K562 (cell line): ENCODE data around the gene N4BP2. TPM values are rescaled to one million over a fixed set of nuclear protein-coding genes. Genes with fewer than 3 reads are reported as not detected.

Experiments used
- ATF7 ChIP-seq: fragments of 450-650 bp; IDR thresholded peaks from 2 replicates; pipeline ENCODE4 v1.7.1; 2014; ENCODE audit warnings: mild to moderate bottlenecking, moderate library complexity
- BRD4 ChIP-seq: fragments of 200-600 bp; sonication (generic); IDR thresholded peaks from 2 replicates; pipeline ENCODE4 v1.6.1; 2017; ENCODE audit warnings: inconsistent platforms
- CC2D1A ChIP-seq: fragments of 450-650 bp; IDR thresholded peaks from 2 replicates; pipeline ENCODE4 v1.6.1; 2017; ENCODE audit warnings: mild to moderate bottlenecking
- DACH1 ChIP-seq: fragments of 450-650 bp; IDR thresholded peaks from 2 replicates; pipeline ENCODE4 v1.6.1; 2018; ENCODE audit not compliant: partially characterized antibody
- FOXK1 ChIP-seq: sonication (generic); formaldehyde crosslinking; IDR thresholded peaks from 2 replicates; pipeline ENCODE4 v1.8.0; 2022; ENCODE audit warnings: missing genetic modification reagents, mild to moderate bottlenecking, borderline replicate concordance
- FOXP4 ChIP-seq: sonication (generic); formaldehyde crosslinking; IDR thresholded peaks from 2 replicates; pipeline ENCODE4 v1.8.0; 2022; ENCODE audit warnings: mild to moderate bottlenecking, missing genetic modification reagents, borderline replicate concordance
- GATA2 ChIP-seq: sonication (generic); formaldehyde crosslinking; IDR thresholded peaks from 2 replicates; pipeline ENCODE4 v1.4.0; 2020; ENCODE audit warnings: mild to moderate bottlenecking, missing genetic modification reagents
- HNRNPK ChIP-seq: fragments of 200-400 bp; formaldehyde crosslinking; IDR thresholded peaks from one replicate; pipeline ENCODE4 v1.6.1; 2018; ENCODE audit warnings: mild to moderate bottlenecking, low read depth, low read length; ENCODE audit not compliant: poor library complexity, severe bottlenecking
- JUN ChIP-seq, 2 experiments: sonication (generic) in 1 of 2; formaldehyde crosslinking in 1 of 2; IDR thresholded peaks; 2 replicates each; pipeline versions ENCODE4 v1.6.1 to v1.8.0; 2012 to 2022; ENCODE audit warnings: borderline replicate concordance in 2 of 2, mild to moderate bottlenecking in 2 of 2, improper control_type of control experiment in 1 of 2, low read depth in 1 of 2, low read length in 1 of 2, missing genetic modification reagents in 1 of 2
- KDM1A ChIP-seq, 2 experiments: fragments of 450-650 bp; IDR thresholded peaks; 2 replicates each; pipeline ENCODE4 v1.6.1; 2016; ENCODE audit warnings: mild to moderate bottlenecking in 2 of 2
- LEF1 ChIP-seq: fragments of 450-650 bp; IDR thresholded peaks from 2 replicates; pipeline ENCODE4 v1.6.1; 2016; ENCODE audit warnings: mild to moderate bottlenecking
- MBD2 ChIP-seq: sonication (generic); IDR thresholded peaks from 2 replicates; pipeline ENCODE4 v1.6.1; 2016; ENCODE audit warnings: low read depth, borderline replicate concordance
- MTA3 ChIP-seq: fragments of 450-650 bp; formaldehyde crosslinking; IDR thresholded peaks from 2 replicates; pipeline ENCODE4 v1.6.1; 2017; ENCODE audit warnings: mild to moderate bottlenecking, borderline replicate concordance
- MYNN ChIP-seq, 2 experiments: sonication (generic); formaldehyde crosslinking in 1 of 2; IDR thresholded peaks; 2 replicates each; pipeline versions ENCODE4 v1.5.0 to v1.6.1; 2016 to 2020; ENCODE audit warnings: antibody characterized with exemption in 1 of 2, missing genetic modification reagents in 1 of 2
- NFE2 ChIP-seq: IDR thresholded peaks from 2 replicates; pipeline ENCODE4 v1.6.1; 2014; ENCODE audit warnings: antibody characterized with exemption, low read depth
- NFRKB ChIP-seq: fragments of 450-650 bp; IDR thresholded peaks from 2 replicates; pipeline ENCODE4 v1.6.1; 2016; ENCODE audit warnings: low read depth
- NR1H2 ChIP-seq: sonication (generic); formaldehyde crosslinking; IDR thresholded peaks from 2 replicates; pipeline ENCODE4 v1.4.0; 2020; ENCODE audit warnings: mild to moderate bottlenecking, missing genetic modification reagents
- NR2C2 ChIP-seq, 2 experiments: fragments of 200-800 bp in 1 of 2; sonication (Bioruptor generic) in 1 of 2; sonication (generic) in 1 of 2; formaldehyde crosslinking in 1 of 2; IDR thresholded peaks; 2 replicates each; pipeline versions ENCODE4 v1.6.1 to v1.8.0; 2016 to 2022; ENCODE audit warnings: mild to moderate bottlenecking in 1 of 2, missing compliant biosample characterization in 1 of 2, missing genetic modification characterization in 1 of 2, missing genetic modification reagents in 1 of 2
- NR3C1 ChIP-seq: sonication (generic); formaldehyde crosslinking; IDR thresholded peaks from 2 replicates; pipeline ENCODE4 v1.8.1; 2022; ENCODE audit warnings: missing genetic modification reagents
- SFPQ ChIP-seq: fragments of 200-400 bp; formaldehyde crosslinking; IDR thresholded peaks from 2 replicates; pipeline ENCODE4 v1.6.1; 2017; ENCODE audit warnings: mild to moderate bottlenecking, low read depth, low read length, moderate library complexity
- SRSF3 ChIP-seq: fragments of 200-400 bp; formaldehyde crosslinking; IDR thresholded peaks from 2 replicates; pipeline ENCODE4 v1.6.1; 2016; ENCODE audit warnings: mild to moderate bottlenecking, low read length, moderate library complexity; ENCODE audit not compliant: insufficient read depth
- TFAM ChIP-seq: fragments of 250-450 bp; sonication (Bioruptor Pico); conservative IDR thresholded peaks from 2 replicates; pipeline ENCODE4 v1.5.0; 2021; ENCODE audit warnings: mild to moderate bottlenecking, moderate library complexity
- ZNF143 ChIP-seq: sonication (generic); formaldehyde crosslinking; IDR thresholded peaks from 2 replicates; pipeline ENCODE4 v1.9.0; 2022; ENCODE audit warnings: mild to moderate bottlenecking, missing genetic modification reagents
- ZNF511 ChIP-seq: sonication (generic); formaldehyde crosslinking; IDR thresholded peaks from 2 replicates; pipeline ENCODE4 v1.8.0; 2022; ENCODE audit warnings: mild to moderate bottlenecking, missing genetic modification reagents
- polyA plus RNA-seq, 8 experiments: library from polyadenylated mRNA; depleted of rRNA in 4 of 8; stranded (reverse) in 5 of 8; unstranded in 3 of 8; fragments of >200 nt; fragmentation: Nextera tagmentation in 2 of 8; fragmentation: Illumina TruSeq in 1 of 8; extraction: Ambion mirVana in 2 of 8; extraction: Trizol in 1 of 8; gene quantifications; 2 replicates each; pipeline versions ENCODE4 v1.2.1 to v1.2.3, GENCODE V29; 2011 to 2014; ENCODE audit warnings: inconsistent platforms in 1 of 8, missing spikeins in 1 of 8
- total RNA-seq, 7 experiments: library from RNA; depleted of rRNA in 6 of 7; stranded (reverse); fragments of >200 nt in 6 of 7; fragmentation: Illumina TruSeq in 2 of 7; extraction: Trizol in 2 of 7; gene quantifications; 2 replicates each; pipeline versions ENCODE4 v1.2.1 to v1.2.3, GENCODE V29; 2011 to 2021; ENCODE audit warnings: low replicate concordance in 1 of 7

N4BP2 gene
- total and polyA plus RNA-seq, 9 of the 15 experiments (the other 6 are each of a cell fraction or from before 2014, with no cell fraction given), result 2.7 to 12.6 (median 7.6) TPM

GRCh38 chr4:40197879-40198689 lies 141.4 kb downstream of the N4BP2 start (continued):
- TF ChIP-seq FOXK1 (CRISPR knock-in tag) (no peak), SFPQ (no peak), DACH1 (no peak), HNRNPK (no peak), BRD4 (no peak), NFE2 (0 out of 2 replicates have a peak, but pooled peaks have one; percentile 32), SRSF3 (no peak), ZNF143 (CRISPR knock-in tag) (no peak), NFRKB (0 out of 2 replicates have a peak, but pooled peaks have one; percentile 57), JUN (IDR thresholded peaks at IDR 0.05; ENCODE audit: borderline replicate concordance, low read depth, low read length) (no peak; the same call in 1 of the 2 replicates), JUN (CRISPR knock-in tag; IDR thresholded peaks at IDR 0.05; ENCODE audit: borderline replicate concordance) (no peak), TFAM (CRISPR knock-in tag) (no peak), LEF1 (peak; percentile 47; the same call in 1 of the 2 replicates), FOXP4 (CRISPR knock-in tag) (no peak), NR2C2 (CRISPR knock-in tag; IDR thresholded peaks at IDR 0.05) (no peak), NR2C2 (tag; IDR thresholded peaks at IDR 0.05) (peak; percentile 41; the same call in 1 of the 2 replicates), MYNN (IDR thresholded peaks at IDR 0.05) (peak; percentile 74; the same call in 1 of the 2 replicates), MYNN (CRISPR knock-in tag; IDR thresholded peaks at IDR 0.05) (no peak), NR1H2 (CRISPR knock-in tag) (no peak), ZNF511 (no peak), MTA3 (0 out of 2 replicates have a peak, but pooled peaks have one; percentile 81), MBD2 (peak; percentile 42; the same call in 1 of the 2 replicates), ATF7 (peak; percentile 49; the same call in 1 of the 2 replicates), NR3C1 (CRISPR knock-in tag) (no peak), KDM1A (IDR thresholded peaks at IDR 0.05) (peak; percentile 77 to 83), GATA2 (peak; percentile 53; the same call in 1 of the 2 replicates), CC2D1A (no peak)
